H1 (cell line): ENCODE results near the gene AHI1. TPM values are rescaled to one million over a fixed set of nuclear protein-coding genes. Genes with fewer than 3 reads are reported as not detected.

ENCODE experiments used
- GTF2F1 ChIP-seq: IDR thresholded peaks from 2 replicates; pipeline ENCODE4 v1.6.1; 2012; ENCODE audit warnings: low read depth, low read length, improper control_type of control experiment, borderline replicate concordance
- KDM1A ChIP-seq: fragments of 200-600, 300-600 bp; sonication (generic); IDR thresholded peaks from 2 replicates; pipeline ENCODE4 v1.7.1; 2016; ENCODE audit warnings: mild to moderate bottlenecking, low read length, borderline replicate concordance
- NRF1 ChIP-seq: IDR thresholded peaks from 2 replicates; pipeline ENCODE4 v1.6.1; 2011; ENCODE audit warnings: mild to moderate bottlenecking, low read depth, low read length, improper control_type of control experiment
- SIN3A ChIP-seq, 2 experiments: IDR thresholded peaks in 1 of 2; conservative IDR thresholded peaks in 1 of 2; 2 replicates each; pipeline ENCODE4 v1.6.1; 2011 to 2012; ENCODE audit warnings: low read length in 2 of 2, improper control_type of control experiment in 1 of 2, low read depth in 1 of 2, mild to moderate bottlenecking in 1 of 2
- polyA plus RNA-seq, 7 experiments: library from polyadenylated mRNA; depleted of rRNA in 3 of 7; stranded (reverse) in 5 of 7; unstranded in 2 of 7; fragments of >200 nt in 5 of 7; fragments of 200-250 nt in 2 of 7; gene quantifications; 1 replicate in 5 of 7; 2 replicates in 1 of 7; 4 replicates in 1 of 7; pipeline versions ENCODE4 v1.2.1 to v1.2.3, GENCODE V29; 2011 to 2013; ENCODE audit warnings: missing spikeins in 2 of 7, mixed read lengths in 2 of 7
- total RNA-seq: library from RNA; stranded (reverse); fragmentation: NEBNext Ultra II Directional; extraction: Animal tissue kit (Norgen Biotek cat#: 25700); gene quantifications from 2 replicates; pipeline ENCODE4 v1.2.1, GENCODE V29; 2021
- TF ChIP-seq, protein P1 (sequence below): fragments of 300-600 bp; sonication (generic); IDR thresholded peaks from 2 replicates; pipeline ENCODE4 v1.7.1; 2012; ENCODE audit warnings: low read length, moderate library complexity, mild to moderate bottlenecking, inconsistent platforms; ENCODE audit not compliant: insufficient replicate concordance
- TF ChIP-seq, protein P2 (sequence below): IDR thresholded peaks from 2 replicates; pipeline ENCODE4 v1.6.1; 2012; ENCODE audit warnings: low read length, inconsistent platforms

AHI1 gene
- total and polyA plus RNA-seq, 2 of the 8 experiments (the other 6 are each of a cell fraction or from before 2014, with no cell fraction given) = 4.2 to 19.6 TPM

DNA sequence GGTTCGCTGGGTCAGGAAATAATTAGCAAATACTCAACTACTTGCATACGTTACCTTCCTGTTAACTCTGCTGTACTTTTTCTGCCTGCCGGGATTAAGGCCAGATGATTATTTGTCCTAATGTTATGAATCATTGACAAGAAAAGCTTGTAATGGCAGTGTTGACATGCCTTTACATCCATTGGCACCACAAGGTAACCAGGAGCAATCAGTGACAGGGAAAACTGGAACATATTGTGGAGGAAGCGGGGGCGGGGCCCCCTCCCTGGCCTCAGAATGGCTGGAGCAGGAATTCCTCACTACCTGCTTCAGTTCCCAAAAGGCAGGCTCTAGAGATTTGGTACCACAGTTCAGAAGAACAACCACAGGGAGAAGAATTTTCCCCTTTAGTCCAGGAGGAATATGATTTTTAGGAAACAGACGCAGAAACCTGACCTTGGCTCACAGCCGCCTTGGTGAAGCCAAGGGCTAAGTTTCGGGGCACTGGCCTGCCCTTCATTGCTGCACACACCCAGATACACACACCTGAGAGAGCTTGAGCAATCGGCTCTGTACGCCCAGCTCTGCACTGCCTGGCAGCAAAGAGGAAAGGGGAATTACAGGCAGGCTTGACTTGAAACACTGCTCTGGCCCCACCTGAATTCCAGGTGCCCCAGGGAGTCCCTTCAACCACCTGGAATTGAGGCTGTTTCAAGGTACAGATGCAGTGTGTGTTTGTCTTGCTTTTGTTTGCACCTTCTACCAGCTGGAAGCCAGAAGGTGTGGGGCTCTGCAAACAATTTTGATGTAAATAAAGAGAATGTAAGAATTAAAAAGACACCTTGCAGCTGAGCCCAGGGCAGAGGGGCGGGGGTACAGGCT, 226.6 kb downstream of the AHI1 start (continued):
- TF ChIP-seq, protein P1, sequence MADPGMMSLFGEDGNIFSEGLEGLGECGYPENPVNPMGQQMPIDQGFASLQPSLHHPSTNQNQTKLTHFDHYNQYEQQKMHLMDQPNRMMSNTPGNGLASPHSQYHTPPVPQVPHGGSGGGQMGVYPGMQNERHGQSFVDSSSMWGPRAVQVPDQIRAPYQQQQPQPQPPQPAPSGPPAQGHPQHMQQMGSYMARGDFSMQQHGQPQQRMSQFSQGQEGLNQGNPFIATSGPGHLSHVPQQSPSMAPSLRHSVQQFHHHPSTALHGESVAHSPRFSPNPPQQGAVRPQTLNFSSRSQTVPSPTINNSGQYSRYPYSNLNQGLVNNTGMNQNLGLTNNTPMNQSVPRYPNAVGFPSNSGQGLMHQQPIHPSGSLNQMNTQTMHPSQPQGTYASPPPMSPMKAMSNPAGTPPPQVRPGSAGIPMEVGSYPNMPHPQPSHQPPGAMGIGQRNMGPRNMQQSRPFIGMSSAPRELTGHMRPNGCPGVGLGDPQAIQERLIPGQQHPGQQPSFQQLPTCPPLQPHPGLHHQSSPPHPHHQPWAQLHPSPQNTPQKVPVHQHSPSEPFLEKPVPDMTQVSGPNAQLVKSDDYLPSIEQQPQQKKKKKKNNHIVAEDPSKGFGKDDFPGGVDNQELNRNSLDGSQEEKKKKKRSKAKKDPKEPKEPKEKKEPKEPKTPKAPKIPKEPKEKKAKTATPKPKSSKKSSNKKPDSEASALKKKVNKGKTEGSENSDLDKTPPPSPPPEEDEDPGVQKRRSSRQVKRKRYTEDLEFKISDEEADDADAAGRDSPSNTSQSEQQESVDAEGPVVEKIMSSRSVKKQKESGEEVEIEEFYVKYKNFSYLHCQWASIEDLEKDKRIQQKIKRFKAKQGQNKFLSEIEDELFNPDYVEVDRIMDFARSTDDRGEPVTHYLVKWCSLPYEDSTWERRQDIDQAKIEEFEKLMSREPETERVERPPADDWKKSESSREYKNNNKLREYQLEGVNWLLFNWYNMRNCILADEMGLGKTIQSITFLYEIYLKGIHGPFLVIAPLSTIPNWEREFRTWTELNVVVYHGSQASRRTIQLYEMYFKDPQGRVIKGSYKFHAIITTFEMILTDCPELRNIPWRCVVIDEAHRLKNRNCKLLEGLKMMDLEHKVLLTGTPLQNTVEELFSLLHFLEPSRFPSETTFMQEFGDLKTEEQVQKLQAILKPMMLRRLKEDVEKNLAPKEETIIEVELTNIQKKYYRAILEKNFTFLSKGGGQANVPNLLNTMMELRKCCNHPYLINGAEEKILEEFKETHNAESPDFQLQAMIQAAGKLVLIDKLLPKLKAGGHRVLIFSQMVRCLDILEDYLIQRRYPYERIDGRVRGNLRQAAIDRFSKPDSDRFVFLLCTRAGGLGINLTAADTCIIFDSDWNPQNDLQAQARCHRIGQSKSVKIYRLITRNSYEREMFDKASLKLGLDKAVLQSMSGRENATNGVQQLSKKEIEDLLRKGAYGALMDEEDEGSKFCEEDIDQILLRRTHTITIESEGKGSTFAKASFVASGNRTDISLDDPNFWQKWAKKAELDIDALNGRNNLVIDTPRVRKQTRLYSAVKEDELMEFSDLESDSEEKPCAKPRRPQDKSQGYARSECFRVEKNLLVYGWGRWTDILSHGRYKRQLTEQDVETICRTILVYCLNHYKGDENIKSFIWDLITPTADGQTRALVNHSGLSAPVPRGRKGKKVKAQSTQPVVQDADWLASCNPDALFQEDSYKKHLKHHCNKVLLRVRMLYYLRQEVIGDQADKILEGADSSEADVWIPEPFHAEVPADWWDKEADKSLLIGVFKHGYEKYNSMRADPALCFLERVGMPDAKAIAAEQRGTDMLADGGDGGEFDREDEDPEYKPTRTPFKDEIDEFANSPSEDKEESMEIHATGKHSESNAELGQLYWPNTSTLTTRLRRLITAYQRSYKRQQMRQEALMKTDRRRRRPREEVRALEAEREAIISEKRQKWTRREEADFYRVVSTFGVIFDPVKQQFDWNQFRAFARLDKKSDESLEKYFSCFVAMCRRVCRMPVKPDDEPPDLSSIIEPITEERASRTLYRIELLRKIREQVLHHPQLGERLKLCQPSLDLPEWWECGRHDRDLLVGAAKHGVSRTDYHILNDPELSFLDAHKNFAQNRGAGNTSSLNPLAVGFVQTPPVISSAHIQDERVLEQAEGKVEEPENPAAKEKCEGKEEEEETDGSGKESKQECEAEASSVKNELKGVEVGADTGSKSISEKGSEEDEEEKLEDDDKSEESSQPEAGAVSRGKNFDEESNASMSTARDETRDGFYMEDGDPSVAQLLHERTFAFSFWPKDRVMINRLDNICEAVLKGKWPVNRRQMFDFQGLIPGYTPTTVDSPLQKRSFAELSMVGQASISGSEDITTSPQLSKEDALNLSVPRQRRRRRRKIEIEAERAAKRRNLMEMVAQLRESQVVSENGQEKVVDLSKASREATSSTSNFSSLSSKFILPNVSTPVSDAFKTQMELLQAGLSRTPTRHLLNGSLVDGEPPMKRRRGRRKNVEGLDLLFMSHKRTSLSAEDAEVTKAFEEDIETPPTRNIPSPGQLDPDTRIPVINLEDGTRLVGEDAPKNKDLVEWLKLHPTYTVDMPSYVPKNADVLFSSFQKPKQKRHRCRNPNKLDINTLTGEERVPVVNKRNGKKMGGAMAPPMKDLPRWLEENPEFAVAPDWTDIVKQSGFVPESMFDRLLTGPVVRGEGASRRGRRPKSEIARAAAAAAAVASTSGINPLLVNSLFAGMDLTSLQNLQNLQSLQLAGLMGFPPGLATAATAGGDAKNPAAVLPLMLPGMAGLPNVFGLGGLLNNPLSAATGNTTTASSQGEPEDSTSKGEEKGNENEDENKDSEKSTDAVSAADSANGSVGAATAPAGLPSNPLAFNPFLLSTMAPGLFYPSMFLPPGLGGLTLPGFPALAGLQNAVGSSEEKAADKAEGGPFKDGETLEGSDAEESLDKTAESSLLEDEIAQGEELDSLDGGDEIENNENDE = peak; percentile 92
- TF ChIP-seq, protein P2, sequence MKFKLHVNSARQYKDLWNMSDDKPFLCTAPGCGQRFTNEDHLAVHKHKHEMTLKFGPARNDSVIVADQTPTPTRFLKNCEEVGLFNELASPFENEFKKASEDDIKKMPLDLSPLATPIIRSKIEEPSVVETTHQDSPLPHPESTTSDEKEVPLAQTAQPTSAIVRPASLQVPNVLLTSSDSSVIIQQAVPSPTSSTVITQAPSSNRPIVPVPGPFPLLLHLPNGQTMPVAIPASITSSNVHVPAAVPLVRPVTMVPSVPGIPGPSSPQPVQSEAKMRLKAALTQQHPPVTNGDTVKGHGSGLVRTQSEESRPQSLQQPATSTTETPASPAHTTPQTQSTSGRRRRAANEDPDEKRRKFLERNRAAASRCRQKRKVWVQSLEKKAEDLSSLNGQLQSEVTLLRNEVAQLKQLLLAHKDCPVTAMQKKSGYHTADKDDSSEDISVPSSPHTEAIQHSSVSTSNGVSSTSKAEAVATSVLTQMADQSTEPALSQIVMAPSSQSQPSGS = peak; percentile 53; the same call in 1 of the 2 replicates
- TF ChIP-seq SIN3A (conservative IDR thresholded peaks at IDR 0.05 in 1 of 2, IDR thresholded peaks at IDR 0.05 in 1 of 2; ENCODE audit: low read depth in 1 of 2, low read length in 2 of 2) (0 out of 4 replicates have a peak, but pooled peaks of 1 of the 2 experiments have one; percentile 62), GTF2F1 (no peak), NRF1 (no peak), KDM1A (peak; percentile 71; the same call in 1 of the 2 replicates)
